GM21515 (cell line): ENCODE data around the gene SH3RF3.

Source experiments
- ATAC-seq: cut with Tn5 transposase; IDR thresholded peaks from one replicate; pipeline ENCODE4 v1.9.1; 2021; ENCODE audit not compliant: unreplicated experiment

Gene SH3RF3

DNA sequence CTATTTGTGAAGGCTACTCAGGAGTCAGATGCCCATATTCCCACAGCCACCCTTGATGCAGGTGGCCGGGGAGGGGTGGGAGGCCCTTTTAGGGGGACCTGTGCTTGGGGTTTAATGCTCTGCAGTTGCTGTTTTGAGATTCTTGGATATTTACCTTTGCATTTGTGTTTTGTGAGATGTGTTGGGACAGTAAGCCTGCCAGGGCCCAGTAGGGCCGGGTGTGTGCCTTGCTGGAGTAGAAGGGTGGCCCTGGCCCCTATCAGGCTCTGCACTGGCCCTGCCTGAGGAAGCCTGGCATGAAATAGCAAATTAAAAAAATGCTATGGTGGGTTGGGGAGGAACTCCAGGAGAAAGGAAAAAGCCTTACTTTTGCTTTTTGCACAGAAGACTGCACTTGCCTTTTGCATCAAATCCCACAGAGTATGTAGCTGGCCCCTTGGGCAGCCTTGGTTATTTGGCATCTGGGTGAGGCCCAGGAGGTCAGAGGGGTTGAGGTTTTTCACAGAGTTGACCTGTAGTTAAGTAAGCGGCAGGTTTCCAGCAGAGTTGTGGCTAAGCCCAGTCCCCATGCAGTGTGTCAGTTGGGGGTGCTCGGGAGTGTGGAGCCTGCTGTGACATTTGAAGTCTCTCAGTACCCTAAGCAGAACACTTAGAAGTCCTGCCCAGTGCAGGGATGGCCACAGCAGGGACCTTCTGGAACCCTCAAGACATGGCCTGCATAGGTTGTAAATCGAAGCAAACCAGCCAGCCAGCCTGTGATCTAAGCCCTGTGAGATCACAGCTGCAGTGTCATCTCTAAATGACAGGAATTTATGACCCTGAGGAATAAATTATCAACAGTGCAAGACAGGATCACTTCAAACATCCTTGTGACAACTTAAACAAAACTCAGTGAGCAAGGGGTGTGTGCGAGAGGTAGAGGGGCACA lies 68.8 kb downstream of the SH3RF3 start:
- ATAC-seq = no peak

DNA sequence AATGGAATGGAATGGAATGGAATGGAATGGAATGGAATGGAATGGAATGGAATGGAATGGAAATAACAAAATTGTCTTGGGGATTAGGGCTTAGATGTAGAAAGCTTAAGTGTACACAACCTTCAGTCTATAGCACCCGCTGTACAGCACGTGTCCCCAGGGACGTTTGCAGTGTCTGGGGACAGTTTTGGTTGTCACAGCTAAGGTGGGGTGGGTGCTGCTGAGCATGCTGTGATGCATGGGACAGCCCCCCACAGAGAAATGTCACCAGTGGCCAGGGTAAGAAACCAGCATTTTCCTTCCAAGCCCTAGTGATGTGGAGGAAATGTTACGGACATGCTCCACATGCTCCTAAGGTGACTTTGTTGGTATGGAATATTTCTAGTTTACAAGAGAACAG lies 70.8 kb downstream of the SH3RF3 start:
- no peak for ATAC-seq

DNA sequence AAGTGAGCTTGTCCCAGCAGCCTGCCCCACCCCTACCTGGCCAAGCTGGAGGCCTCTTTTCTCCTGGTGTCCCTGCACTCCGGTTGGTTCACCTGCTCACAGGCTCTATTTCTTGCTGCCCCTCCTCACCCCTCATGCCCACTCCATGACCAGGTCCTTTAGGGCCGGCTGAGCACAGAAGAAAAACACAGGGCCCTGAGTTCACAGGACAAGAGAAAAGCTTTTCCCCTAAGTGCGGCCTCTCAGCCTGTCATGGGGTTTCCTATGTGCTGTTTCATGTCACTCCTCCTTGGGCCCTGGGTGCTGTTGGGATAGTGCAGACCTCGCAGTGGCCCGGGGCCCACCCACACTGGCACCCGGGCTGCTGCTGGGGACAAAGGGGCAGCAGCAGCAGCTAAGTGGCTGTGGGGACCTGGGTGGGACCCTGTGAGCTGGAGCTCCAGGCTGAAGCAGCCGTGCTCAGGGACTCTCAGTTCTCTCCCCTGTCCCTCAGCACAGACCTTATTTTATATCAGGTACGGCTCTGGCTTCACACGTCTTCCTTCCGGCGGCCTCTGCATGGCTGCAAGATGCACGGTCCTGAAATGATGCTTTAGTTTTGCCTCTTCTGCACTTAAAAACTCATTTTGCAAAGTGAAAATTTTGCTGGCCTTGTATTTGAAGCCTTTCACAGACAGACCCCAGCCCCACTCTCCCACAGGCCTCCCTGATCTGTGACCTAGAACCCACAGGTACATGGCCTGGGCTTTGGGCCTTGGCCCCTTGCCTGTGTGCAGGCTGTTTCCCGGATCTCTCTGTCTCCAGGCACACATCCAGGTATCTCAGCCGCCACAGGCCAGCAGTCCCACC lies 71.8 kb downstream of the SH3RF3 start:
- ATAC-seq = no peak

DNA sequence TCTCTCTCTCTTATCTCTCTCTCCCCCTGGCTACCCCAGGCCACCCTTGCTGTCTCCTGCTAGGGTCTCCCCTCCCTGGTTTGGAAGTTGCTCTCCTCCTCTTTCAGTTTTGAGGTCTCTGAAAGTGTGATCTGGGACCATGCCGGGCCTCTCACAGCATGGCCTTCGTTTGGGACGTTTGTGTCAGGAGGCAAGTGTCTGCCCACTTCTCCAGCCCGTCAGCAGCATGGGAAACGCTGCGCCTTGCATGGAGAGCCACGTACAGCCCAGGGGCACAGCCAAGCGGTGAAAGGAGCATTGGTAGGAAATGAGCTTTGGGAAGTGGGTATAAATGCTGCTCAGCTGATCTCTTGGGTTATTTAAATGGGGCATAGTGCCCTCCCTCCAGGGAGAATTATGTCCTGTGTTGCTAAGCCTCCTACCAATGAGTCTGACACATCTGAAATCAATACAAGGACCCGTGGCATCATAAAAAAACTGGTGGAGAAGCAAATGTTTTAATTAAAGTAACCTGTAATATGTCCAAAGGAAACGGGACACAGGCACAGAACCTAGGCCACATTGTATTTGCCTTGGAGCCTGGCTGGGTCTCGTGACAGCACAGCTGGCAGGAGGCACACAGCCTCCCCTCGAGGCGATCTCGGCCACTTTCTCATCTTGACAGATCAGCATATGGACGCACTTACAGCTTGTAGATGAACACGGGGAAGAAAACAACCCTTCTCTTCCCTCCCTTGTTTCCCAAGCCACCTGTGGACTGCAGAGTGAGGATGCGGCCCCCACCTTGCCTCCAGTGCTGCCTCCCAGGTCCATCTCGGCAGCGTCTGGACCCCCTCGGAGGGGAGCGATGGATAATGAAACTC lies 72.7 kb downstream of the SH3RF3 start:
- ATAC-seq = no peak

DNA sequence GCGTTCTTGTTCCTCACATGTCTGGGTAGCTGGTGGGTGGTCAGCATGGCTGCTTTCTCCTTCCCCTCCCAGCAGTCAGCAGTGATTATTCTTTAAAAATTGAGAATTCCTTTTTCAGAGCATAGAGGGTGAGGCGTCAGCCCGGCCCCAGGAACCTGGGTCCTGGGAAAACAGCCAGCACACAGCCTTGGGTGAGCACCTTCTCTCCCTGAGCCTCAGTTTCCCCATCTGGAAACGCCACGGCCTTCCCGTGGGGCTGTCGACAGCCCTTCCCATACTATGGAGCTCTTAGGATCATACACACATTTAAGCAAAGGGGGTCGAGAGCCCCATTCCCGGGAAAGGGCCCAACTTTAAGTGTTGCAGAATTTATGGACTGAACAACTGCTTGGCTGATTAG lies 73.5 kb downstream of the SH3RF3 start:
- ATAC-seq = no peak

DNA sequence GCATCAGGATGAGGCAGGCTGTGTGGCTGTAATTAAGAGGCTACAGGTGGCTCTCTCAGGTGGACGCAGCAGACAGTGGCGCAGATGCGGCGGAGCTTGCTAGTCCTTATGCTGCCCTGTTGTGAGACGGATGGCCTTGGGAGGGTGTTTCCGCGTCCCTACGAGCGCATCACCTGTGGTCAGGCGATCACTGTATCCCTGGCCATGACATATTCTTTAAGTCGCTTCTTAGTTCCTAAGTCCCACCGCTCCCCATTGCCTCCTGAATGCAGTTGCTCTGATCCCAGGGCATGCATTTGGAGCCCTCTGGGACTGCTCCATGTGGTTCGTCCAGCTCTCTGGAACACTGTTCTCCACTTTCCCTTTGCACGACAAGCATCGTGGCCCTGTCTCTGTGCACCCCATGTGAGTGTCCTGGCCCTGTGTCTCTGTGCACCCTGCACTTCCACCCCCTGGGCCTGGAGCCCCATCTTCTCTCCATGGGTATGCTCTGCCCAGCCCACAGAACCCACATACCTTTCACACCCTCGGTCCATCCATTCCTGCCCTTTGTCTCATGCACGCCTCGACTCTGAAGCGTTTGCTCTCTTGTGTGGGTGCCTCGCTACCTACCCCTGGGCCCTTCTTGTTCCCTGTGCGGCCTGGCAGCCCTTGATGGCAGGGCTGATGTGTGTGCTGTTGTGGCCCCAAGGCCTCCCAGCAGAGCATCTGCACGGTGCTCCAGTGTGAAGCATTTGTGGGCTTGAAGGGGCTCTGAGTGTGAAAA lies 74.4 kb downstream of the SH3RF3 start:
- ATAC-seq = no peak

DNA sequence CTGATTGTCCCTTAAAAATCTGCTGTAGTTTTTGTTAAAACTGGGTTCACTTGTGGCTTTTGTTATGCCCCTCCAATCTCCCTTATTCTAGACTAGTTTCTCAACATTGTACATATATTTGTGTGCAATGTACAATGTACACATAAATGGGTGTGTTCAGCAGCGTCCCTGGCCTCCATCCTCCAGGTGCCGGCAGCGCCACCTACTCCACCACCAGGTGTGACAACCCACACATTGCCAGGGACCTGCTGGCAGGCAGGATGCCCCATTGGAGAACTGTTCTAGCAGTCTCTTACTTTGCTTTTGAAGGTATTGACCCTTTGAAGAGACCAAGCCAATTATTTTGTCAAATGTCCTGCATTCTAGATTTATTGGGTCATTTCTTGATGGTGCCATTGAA lies 75.4 kb downstream of the SH3RF3 start:
- no peak for ATAC-seq

DNA sequence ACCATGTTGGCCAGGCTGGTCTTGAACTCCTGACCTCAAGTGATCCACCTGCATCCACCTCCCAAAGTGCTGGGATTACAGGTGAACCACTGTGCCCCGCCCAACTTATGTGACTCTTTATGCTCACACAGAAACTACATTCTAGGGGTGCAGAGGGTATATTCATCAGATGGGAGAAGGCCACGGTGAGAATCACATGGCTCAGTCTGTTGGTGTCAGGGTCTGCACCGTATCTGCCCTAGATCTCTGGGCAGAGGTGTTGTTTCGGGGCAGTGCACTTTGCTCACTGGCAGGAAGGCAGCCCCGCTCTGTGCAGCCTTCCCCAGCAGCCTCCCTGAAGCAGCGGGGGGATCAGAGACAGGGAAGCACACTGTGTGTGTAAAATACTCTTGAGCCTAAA lies 76.4 kb downstream of the SH3RF3 start:
- no peak for ATAC-seq

DNA sequence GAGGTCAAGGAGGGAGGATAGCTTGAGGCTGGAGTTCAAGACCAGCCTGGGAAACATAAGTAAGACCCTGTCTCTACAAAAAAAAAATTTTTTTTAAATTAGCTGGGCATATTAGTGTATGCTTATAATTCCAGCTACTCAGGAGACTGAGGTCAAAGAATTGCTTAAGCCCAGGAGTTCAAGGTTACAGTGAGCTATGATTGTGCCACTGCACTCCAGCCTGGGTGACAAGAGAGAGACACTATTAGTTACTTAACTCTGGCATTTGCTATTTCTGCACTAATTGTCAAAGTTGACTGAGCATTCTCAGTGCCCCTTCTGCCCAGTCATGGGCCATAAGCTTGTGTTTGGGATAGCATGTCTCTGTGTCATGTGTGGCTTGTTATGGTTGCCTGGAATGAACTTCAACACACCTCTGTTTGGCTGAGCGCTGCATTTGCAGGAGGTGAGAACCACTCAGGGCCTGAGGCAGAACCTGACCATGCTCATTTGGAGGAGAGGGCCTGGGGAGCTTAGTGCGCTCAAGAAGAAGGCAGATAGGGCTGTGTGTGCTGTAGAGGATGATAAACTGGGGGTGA lies 77.7 kb downstream of the SH3RF3 start:
- ATAC-seq = no peak

DNA sequence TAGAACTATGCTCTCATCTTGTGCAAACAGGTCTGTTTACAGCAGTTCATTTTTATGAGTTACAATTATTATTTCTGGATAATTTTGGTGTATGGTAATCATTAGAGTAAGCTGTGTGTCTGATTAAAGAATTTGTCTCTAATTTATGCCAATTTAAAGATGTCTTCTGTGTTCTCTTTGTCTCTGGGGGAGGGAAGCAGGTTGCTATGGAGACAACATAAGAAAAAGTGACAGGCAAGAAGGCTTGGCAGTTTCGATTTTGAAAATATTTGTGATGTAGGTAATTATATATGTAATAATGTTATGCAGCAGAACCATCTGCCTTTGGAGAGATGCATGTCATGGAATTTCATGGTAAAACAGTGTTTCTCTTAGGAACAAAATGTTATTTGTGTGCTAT lies 78.2 kb downstream of the SH3RF3 start:
- no peak for ATAC-seq

DNA sequence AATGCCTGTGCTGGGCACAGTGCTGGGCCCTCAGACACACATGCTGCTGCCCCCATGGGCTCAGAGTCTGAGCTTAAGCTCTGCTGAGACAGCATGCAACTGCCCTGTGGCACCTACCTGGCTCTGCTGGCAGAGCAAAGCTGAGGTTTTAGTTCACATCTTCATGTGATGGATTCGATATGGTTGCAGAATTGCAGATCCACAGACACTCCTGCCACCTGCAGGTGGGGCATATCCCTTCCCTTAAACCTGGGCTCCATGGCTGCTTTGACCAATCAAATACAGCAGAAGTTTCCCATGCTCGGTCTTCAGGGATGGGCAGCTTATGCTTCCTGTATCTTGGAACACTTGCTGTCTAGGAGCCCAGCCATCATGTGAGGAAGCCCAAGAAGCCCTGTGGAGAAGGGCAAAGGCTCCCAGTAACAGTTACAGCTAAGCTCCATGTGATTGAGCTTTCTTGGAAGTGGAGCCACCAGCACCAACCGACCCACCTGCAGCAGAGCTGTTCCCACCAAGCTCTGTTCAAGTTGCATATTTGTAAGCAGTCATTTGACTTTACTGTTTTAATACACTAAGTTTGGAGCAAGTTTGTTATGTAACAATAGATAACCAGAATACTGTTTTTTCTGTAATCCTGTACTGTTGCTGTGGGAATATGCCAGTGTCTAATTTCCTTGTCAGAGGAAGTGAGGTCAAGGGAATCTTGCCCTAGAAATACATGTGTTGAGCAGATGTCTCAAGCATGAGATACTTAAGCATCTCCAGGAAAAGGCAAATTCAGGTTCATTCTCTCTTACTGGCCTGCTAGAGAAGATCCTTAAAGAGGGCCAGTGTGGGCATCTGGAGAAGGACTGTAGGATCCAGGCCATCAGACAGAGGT lies 79.3 kb downstream of the SH3RF3 start:
- ATAC-seq = no peak

DNA sequence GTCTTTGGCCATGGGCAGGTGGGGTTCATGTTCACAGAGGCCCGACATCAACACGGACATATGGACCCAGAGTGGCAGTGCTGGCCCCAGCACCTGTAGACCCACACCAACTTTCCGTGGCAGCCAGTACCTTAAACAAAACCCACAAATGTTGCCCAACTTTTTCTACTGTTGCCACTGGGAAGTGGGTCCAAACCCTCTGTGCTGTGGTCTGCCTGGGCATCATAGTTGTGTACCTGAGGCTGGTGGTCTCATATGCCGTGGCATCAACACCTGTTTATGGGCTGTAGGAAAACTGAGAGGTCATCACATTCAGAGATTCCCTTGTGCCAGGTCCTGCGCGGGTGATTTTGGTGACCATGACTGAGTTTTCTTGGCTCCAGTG lies 79.9 kb downstream of the SH3RF3 start:
- ATAC-seq = no peak

DNA sequence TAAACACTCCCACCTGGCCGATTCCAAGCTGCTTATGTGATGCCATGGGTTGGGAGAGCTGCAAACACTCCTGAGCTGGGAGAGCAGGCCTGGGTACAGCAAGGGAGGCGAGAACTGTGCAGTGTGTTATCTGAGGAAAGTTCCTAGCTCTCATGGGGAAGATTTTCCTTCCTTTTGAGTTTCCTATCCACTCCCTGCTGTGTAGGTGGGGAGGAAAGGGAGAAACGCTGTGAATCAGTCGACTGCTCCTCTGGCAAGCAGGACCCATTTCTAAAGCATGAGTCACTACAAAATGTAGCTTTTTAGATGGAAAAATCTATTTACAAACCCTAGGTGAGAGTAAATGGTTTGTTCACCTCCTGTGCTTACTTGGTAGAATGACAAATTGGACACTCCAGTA lies 80.4 kb downstream of the SH3RF3 start:
- no peak for ATAC-seq

DNA sequence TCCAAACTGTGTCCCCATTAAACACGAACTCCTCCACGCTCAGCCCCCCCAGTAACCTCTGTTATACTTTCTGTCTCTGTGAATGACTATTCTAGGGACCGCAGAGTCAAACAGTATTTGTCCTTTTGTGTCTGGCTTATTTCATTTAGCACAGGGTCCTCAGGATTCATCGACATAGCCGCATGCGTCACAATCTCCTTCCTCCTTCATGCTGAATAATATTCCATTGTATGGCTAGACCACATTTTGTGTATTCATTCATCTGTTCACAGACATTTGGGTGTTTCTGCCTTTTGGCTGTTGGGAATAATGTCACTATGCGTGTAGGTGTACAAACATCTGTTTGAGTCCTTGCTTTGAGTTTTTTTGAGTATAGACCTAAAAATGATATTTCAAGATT lies 80.9 kb downstream of the SH3RF3 start:
- no peak for ATAC-seq

DNA sequence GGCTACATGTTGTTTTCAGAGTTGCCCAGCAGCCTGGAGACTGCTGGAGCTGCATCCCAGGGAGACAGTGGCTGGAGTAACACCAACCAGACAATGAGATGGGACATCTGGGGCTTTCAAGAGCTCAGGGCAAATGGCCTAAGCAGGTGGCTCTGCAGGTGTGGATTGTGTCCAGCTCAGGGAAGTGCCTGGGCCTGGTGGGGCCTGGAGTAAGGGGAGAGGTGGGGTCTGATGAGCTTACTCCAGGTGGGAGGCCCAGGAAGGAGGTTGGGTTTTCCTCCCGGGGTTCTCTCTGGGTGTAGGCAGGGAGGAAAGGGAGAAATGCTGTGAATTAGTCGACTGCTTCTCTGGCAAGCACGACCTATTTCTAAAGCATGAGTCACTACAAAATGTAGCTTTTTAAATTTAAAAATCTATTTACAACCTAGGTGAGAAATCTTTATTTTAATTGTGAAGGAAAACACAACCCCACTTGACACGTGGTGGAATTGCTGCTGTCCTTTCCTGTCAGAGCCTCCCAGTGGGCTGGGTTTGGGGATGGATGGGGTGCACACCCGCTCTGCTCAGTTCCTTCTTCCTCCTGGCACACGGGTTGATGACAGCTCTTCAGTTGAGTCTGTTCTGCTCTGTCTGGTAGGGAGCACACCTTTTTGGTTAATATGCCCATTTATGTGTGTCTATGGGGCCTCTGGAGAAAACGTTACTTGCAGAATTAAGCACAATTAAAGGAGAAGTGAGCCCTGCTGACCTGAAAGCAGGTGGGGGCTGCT lies 81.6 kb downstream of the SH3RF3 start:
- no peak for ATAC-seq

DNA sequence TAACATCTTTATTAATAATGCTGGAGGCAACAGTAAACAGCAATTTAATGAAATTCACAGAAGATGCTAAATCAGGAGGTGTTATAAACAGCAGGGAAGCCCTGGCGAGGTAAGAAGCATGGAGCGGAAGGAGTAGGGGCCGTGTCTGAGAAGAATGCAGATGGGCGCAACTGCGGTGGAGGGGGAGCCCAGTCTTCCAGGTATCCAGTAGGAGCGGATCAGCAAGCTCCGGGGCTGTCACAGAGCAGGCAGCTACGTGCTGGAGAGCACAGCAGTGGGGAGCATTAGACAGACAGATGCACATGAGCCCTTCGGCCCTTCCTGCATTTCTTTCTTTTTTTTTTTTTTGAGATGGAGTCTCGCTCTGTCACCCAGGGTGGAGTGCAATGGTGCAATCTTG lies 82.3 kb downstream of the SH3RF3 start:
- no peak for ATAC-seq

DNA sequence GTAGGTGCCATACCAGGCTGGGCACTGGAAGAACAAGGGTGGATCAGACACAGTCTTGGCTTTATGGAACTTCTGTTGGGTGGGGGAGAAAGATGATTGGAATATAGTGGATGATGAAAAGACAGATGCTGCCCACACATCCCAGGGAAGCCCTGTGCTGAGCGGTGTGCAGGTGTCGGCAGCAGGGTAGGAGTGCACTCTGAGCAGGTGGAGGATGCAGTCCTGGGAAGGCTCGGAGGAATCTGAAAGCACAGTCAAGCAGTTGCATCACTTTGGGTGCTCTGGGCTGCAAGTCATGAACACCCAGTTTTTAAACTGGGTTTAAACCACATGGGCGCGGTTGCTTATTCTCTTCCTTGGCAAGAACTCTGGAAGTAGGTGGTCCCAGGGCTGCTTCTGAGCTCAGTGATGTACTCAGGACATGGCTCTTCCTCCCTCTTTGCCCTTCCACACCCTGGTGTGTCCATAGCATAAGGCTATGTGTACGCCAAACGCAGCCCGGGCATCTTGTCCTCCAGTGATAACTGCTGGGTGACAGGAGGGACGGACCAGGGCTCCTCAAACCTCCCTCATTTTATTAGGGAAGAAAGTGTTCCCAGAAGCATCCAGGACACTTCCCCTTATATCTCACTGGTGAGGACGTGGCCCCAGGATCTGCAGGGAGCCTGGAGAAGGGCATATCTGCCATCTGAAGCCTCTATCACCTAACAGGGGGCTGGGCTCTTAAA lies 84.0 kb downstream of the SH3RF3 start:
- no peak for ATAC-seq
